NCI-H226 (cell line): ENCODE results near the gene CCDC12.

Experiments used
- DNase-seq: peaks from one replicate; pipeline ENCODE4 v3.0.0-alpha.2; 2015

CCDC12 gene

GRCh38 chr3:46995901-46996562 lies 19.5 kb upstream of the CCDC12 start:
- no peak for DNase-seq

DNA sequence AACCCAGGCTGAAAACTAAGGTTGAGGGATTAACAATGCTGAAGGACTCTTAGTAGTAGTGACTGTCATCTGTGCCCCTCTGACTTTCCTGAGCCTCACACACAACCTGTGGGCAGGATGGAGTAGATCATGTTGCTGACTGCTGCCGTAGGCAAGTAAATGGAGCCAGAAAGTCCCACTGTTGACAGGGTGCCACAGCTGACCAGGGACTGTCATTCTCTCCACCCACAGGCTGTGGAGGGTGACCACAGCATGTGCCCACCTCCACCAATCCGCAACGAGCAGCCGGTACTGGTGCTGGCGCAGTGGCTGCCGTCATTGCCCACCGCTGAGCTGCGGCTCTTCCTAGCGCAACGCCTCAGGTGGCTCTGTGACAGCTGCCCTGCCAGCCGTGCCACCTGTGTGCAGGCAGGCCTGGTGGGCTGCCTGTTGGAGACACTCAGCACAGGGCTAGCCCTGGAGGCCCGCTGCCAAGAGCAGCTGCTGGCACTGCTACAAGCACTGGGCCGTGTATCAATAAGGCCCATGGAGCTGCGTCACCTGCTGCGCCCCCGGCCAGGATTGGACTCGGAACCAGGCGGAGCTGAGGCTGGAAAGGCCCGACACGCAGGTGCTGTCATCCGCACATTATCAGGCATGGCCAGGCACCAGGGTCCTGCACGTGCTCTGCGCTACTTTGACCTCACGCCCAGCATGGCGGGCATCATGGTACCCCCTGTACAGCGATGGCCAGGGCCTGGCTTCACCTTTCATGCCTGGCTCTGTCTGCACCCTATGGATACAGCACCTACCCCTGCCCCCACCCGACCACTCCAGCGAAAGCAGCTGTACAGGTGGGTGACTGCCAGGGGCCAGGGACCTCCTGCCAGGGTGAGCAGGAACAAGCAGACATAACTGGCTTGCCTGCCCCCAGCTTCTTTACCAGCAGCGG lies 18.5 kb upstream of the CCDC12 start:
- DNase-seq, result no peak

DNA sequence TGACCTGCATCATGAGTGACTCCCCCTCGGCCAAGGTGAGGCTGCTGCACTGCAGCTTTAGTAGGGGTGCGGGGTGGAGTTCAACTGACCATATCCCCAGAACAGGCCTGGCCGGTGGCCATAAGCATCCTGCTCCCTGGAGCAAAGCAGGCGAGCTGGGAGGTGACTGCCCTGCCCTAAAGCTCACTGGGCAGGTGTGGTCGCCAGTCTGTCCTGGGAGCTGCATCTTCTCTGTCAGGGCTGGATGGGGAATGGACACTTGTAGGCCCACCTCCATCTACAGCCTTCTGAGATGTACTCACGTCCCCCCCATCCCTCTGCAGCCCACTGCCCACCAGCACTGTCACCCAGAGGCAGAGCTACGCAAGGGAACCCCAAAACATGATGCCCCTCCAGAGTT lies 17.4 kb upstream of the CCDC12 start:
- DNase-seq, result no peak

DNA sequence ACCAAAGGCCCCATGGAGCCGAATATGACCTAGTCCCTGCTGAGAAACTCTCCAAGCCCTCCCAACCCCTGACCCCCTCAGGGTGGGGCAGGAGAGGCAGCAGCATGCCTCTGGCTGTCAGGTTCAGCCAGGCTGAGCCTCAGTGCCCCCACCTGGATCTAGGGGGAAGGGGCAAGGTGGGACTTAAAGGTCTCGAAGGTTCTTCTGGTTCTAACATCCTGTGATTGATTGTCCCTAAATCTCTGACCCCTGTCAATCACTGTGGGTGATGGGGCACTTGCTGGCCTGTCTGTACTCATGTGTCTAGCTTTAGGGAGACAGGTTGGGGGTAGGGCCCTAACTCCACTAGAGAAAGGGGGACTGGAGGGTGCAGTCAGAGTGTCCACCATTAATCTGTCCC lies 16.7 kb upstream of the CCDC12 start:
- no peak for DNase-seq

- no peak for DNase-seq
Observed at GRCh38 chr3:46992231-46992630, 15.7 kb upstream of the CCDC12 start.

GRCh38 chr3:46991406-46992165 lies 15.0 kb upstream of the CCDC12 start:
- no peak for DNase-seq

DNA sequence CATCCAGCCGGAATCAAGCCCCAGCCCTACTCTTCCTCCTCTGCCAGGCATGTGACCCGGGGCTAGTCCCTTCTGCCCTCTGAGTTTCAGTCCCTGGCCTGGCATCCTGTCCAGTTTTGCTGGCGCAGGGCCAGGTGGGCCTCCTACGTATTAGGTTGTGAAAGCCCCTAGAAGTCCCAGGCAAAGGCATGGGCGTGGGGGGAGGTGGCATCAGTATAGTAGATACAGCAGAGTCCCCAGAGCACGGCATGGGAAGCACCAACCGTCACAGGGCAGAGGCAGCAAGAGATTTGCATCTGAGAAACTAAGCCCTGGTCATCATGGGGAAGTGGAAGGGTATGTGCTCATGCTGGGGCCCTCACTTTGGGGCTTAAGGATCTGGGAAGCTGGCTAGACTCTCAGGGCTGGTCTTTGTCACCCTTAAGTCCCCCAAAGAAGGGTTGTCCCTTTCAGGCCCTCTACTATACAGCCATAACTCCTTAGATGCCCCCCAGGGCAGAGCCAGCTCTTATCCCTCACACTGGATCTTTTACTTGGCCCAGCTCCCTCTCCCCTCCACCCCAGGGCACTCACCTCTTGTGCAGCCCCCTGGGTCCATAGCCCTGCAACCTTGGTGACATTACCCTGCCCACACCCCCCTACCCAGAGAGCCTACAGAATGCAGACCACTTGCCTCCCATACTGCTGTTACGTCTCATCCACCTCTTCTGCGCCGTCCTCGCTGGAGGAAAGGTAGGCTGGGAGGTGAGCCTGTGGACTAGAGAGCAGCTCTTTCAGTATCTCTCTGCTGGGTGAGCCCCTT lies 14.2 kb upstream of the CCDC12 start:
- no peak for DNase-seq

DNA sequence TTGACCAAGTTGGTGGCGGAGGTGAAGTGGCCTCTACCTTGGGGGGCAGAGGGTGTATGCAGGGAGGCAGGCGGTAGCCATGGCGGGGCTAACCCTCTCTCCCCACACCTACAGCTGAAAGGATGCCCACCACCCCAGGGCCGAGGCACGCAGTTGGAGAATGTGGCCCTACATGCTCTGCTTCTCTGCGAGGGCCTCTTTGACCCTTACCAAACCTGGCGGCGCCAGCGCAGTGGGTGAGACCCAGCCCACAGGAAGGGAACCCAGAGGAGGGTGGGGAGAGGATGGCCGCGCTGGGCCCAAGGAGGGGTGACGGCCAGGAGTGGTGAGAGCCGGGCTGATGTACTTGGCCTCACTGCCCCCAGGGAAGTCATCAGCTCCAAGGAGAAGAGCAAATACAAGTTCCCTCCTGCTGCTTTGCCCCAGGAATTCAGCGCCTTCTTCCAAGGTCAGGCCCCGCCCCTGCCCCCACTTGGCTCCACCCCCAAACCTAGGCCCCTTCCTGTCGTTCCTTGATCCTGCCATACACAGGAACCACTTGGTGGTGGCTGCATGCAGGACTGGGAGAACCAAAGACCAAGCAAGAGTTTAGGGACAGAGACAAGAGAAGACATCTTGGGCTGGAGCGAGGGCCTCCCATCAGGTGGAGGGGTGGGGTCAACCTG lies 12.7 kb upstream of the CCDC12 start:
- no peak for DNase-seq

DNA sequence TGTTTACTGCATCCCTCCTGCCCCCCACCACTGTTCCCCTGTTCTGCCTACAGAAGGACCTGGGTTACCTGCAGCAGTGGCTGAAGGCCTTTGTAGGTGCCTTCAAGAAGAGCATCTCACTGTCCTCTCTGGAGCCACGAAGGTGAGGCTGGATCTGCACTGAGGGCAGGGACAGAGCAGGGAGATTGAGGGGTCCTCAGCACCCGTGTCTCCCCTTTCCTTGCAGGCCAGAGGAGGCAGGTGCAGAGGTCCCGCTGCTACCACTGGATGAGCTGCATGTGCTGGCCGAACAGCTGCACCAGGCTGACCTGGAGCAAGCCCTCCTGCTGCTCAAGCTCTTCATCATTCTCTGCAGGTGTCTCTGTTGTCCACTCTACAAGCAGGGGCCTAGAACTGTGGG lies 12.1 kb upstream of the CCDC12 start:
- DNase-seq, result no peak

- peak; percentile 65 for DNase-seq
Observed at GRCh38 chr3:46987743-46988401, 11.3 kb upstream of the CCDC12 start.

DNA sequence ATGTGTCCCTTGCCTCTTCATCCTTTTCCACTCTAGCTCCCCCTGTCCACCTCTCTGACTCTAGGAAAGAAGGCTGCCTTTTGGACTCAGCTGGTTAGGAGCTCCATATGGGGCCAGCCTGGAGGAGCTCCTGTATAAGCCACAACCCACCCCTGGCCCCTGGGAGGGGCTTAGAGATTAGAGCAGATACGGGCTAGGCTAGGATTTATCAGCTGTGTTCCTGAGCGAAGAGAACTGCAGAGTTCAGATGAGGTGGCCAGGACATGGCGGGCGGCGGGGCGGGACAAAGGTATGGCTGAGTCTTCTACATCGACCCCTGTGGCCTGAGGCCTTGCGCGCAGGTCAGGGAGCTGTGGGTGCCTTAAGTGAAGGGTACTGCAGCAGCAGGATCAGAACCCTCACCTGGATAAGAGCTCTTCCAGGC lies 10.8 kb upstream of the CCDC12 start:
- DNase-seq, result no peak

- no peak for DNase-seq
Observed at GRCh38 chr3:46986782-46987310, 10.3 kb upstream of the CCDC12 start.

DNA sequence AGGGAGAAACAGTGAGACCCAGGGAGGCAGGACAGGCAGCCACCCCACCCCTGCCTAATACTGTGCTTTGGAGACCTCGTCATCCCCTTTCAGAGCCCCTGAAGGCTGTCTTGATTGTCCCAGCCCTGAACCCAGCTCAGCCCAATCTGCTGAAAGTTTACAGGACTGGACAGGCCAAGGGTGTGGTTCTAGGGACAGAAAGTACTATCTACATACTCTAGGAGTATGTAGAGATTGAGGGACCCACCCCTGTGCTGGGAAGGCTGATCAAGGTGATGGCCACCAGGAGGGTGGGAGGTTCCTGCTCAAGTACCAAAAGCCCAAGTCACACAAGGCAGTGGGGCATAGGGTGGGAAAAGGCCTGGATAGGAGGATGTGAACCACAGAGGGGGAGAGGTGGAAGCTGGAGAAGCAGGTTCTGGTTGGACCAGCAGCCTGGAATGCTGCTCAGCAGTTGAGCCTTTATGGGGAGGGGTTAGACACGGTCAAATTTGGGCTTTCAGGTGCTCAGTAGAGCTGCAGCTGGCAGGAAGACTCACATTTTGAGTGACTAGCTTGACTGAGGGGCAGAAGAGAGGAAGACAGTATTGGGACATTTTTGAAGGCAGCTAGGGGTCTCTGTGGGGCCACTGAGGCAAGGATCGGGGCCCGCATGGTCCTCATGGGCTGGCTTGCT lies 9.6 kb upstream of the CCDC12 start:
- no peak for DNase-seq

- no peak for DNase-seq
Observed at GRCh38 chr3:46985588-46985987, 9.0 kb upstream of the CCDC12 start.

DNA sequence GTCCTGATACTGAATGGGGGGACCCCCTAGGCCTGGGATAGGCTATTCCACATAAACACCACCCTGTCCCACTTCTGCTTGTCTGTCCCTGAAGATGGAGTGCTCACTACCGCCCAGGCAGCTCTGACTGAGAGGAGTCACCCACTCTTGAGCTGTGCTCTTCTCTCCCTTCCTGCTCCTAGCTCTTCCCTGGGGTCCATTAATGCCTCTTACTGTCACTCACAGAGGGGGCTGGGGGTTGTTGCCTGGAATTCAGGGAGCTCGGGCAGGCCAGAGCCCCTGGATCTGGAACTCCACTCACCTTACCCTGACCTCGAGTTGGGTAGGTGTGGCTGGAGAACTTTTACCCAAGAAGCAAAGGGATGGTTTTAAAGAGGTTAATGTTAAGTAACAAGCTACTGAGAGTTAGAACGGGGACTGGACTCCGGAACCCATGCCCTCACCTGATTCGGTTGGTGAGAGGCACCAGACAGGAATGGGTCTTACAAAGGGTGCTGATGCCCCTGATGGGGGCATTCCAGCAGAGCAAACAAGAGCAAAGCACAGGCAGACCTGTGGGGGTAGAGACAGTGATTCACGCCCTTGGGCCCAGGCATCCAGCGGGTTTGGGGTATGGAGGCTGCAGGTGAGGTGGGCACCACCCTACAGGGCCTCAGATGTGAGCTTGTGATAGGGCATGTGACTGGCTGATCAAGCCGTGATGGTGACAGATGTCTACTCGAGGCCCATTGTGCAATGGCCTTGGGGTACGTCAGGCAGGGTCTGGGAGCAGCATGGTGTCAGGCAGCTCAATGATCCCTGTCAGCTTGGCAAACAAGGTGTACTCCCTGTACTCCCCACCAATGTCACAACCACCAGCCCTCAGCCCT lies 8.3 kb upstream of the CCDC12 start:
- DNase-seq, result no peak

- DNase-seq, result no peak
Observed at GRCh38 chr3:46982546-46982945, 6.0 kb upstream of the CCDC12 start.

- no peak for DNase-seq
Observed at GRCh38 chr3:46981932-46982471, 5.5 kb upstream of the CCDC12 start.

DNA sequence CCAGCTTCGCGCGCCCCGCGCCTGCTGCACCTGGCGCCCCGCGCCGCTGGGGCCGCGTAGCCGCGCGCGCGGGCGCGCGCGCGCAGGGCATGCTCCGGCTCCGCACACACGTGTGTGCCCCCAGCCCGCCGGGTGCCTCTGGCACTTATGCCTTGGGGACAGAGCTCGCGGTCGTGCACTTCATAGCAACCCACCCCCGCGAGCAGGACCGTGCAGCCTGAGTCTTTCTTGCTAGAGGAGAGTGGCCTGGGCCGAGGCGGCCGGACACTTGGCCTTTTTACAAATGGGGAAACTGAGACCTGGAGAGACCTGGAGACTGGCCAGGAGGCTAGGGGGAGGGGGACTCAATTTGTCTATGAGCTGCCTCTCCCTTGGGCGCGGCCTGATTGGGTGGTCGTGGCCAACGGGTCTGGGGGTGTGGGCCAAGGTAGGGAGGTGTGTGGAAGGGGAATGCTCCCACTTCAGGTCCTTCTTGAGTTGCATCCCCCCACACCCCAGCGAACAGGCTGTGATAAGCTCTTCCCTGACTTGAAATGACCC lies 3.5 kb upstream of the CCDC12 start:
- DNase-seq, result no peak
